ENCODE data around the gene CFLAR.
"Not testable (repeated sequence)": the region's sequence is repeated elsewhere in the genome, so short reads cannot be mapped to it uniquely, and the experiment has no call there.

Gene CFLAR

GRCh38 chr2:201184248-201184647 lies 68.3 kb downstream of the CFLAR start:
- DNase-seq, result not testable (repeated sequence)

GRCh38 chr2:201185863-201186262 lies 69.9 kb downstream of the CFLAR start:
- no peak for DNase-seq

- DNase-seq, result no peak
Measured at GRCh38 chr2:201186982-201187381, 71.0 kb downstream of the CFLAR start.

GRCh38 chr2:201188449-201188848 lies 72.5 kb downstream of the CFLAR start:
- DNase-seq, result no peak

- DNase-seq, result no peak
Measured at GRCh38 chr2:201191132-201191875, 75.3 kb downstream of the CFLAR start.

GRCh38 chr2:201194097-201194496 lies 78.1 kb downstream of the CFLAR start:
- DNase-seq, result no peak

- no peak for DNase-seq
Measured at GRCh38 chr2:201195331-201195730, 79.4 kb downstream of the CFLAR start.

- no peak for DNase-seq
Measured at GRCh38 chr2:201196003-201196402, 80.0 kb downstream of the CFLAR start.

- DNase-seq, result no peak
Measured at GRCh38 chr2:201196803-201197202, 80.8 kb downstream of the CFLAR start.

GRCh38 chr2:201197781-201198180 lies 81.8 kb downstream of the CFLAR start:
- no peak for DNase-seq

- DNase-seq, result no peak
Measured at GRCh38 chr2:201199847-201200246, 83.9 kb downstream of the CFLAR start.

- DNase-seq, result no peak
Measured at GRCh38 chr2:201200345-201200744, 84.4 kb downstream of the CFLAR start.

GRCh38 chr2:201201371-201201770 lies 85.4 kb downstream of the CFLAR start:
- DNase-seq, result no peak

- no peak for DNase-seq
Measured at GRCh38 chr2:201203916-201204654, 88.1 kb downstream of the CFLAR start.

GRCh38 chr2:201204655-201205514 lies 88.9 kb downstream of the CFLAR start:
- no peak for DNase-seq

GRCh38 chr2:201205515-201205849 lies 89.5 kb downstream of the CFLAR start:
- DNase-seq, result no peak

- DNase-seq, result no peak
Measured at GRCh38 chr2:201208563-201209252, 92.7 kb downstream of the CFLAR start.

- DNase-seq, result no peak
Measured at GRCh38 chr2:201215963-201216362, 100.0 kb downstream of the CFLAR start.

- no peak for DNase-seq
Measured at GRCh38 chr2:201216918-201217317, 101.0 kb downstream of the CFLAR start.

GRCh38 chr2:201218780-201219179 lies 102.8 kb downstream of the CFLAR start:
- DNase-seq, result no peak

GRCh38 chr2:201219328-201220096 lies 103.5 kb downstream of the CFLAR start:
- no peak for DNase-seq

- DNase-seq, result no peak
Measured at GRCh38 chr2:201220102-201220570, 104.2 kb downstream of the CFLAR start.
